Activated CD4-positive, alpha-beta memory T cell treated with anti-CD3 and anti-CD28 coated beads for 36 hours (primary cell): Measurements from ENCODE around the gene POU2F1. TPM values are rescaled to one million over a fixed set of nuclear protein-coding genes. Genes with fewer than 3 reads are reported as not detected.

ENCODE experiments used
- CTCF ChIA-PET: fragments of 350-600 bp; sonication (Branson Sonifier 250); formaldehyde crosslinking; loops from one replicate; lab custom pipeline; 2021; ENCODE audit warnings: antibody characterized with exemption, inconsistent platforms; lab: Charles Lee
- POLR2A ChIA-PET: fragments of 350-600 bp; sonication (Branson Sonifier 250); formaldehyde crosslinking; loops from one replicate; lab custom pipeline; 2021; ENCODE audit warnings: antibody characterized with exemption; lab: Charles Lee
- DNase-seq: peaks from one replicate; pipeline ENCODE4 v3.0.0-alpha.2; 2020
- H3K27ac Mint-ChIP-seq: one replicate; pipeline ENCODE4 v1.8.0; 2021; ENCODE audit warnings: mixed read lengths
- H3K27me3 Mint-ChIP-seq: one replicate; pipeline ENCODE4 v1.8.0; 2021; ENCODE audit warnings: mixed read lengths
- H3K36me3 Mint-ChIP-seq: one replicate; pipeline ENCODE4 v1.8.0; 2021; ENCODE audit warnings: mixed read lengths
- H3K4me1 Mint-ChIP-seq: one replicate; pipeline ENCODE4 v1.8.0; 2021; ENCODE audit warnings: low read depth, mixed read lengths
- H3K4me3 Mint-ChIP-seq: one replicate; pipeline ENCODE4 v1.8.0; 2021; ENCODE audit warnings: mild to moderate bottlenecking, mixed read lengths
- H3K9me3 Mint-ChIP-seq: one replicate; pipeline ENCODE4 v1.8.0; 2021; ENCODE audit warnings: mixed read lengths
- intact Hi-C: fragments of 100-400 bp; cut with micrococcal nuclease; formaldehyde crosslinking; loops from one replicate; pipeline ENCODE4 v1.15.1; 2023
- total RNA-seq, 2 experiments: library from RNA; stranded (reverse); gene quantifications; one replicate each; pipeline ENCODE4 v1.2.3, GENCODE V29; 2021

The POU2F1 gene
- total RNA-seq, result 10 to 100 TPM; 17.7 to 20.1 TPM

- H3K9me3 Mint-ChIP-seq, result peaks cover 3% of the 10 kb centered on the region
- peaks cover 1% of the 10 kb centered on the region for H3K27me3 Mint-ChIP-seq
- peak within 1 kb of the TSS; percentile 98 for H3K27ac Mint-ChIP-seq
- peaks cover 45% of the 10 kb centered on the region for H3K4me1 Mint-ChIP-seq
- POLR2A ChIA-PET, result interaction anchor here (0.7 to 2.4 kb wide), 16 partner anchors 9 to 1050 kb away, joined by 3 to 14 read pairs (median 5); partner anchors contain the start of genes CD247 and POGK
- peaks cover 12% of the 10 kb centered on the region for H3K36me3 Mint-ChIP-seq
- CTCF ChIA-PET, result interaction anchor here (0.6 to 3.4 kb wide), 48 partner anchors 10 to 1066 kb away, joined by 3 to 44 read pairs (median 4); partner anchors contain the start of genes CD247, CREG1, DCAF6 and TADA1
- peak within 1 kb of the TSS; percentile 95 for H3K4me3 Mint-ChIP-seq
- peak; percentile 99 for DNase-seq
- intact Hi-C loops, result loop anchor here (1.0 to 5.0 kb wide), 13 partner anchors 12 to 717 kb away; partner anchors contain the start of genes CREG1, DCAF6, GPA33 and MPC2
These were observed at the start of gene POU2F1 for GRCh38 chr1:167220537-167221125. POU2F1 (plus strand) TSS chr1:167220886; CDS start chr1:167220898, 12 bp downstream.

GRCh38 chr1:167171286-167171929 lies 49.3 kb upstream of the POU2F1 start:
- no peak for DNase-seq
- Mint-ChIP-seq H3K27ac (no peak overlapping the region), H3K36me3 (no peaks in the 10 kb centered on the region), H3K4me3 (no peak overlapping the region), H3K27me3 (peaks cover 31% of the 10 kb centered on the region), H3K4me1 (no peaks in the 10 kb centered on the region), H3K9me3 (peaks cover 5% of the 10 kb centered on the region)
- POLR2A ChIA-PET, result no interaction called here
- intact Hi-C loops, result no loop called here
- CTCF ChIA-PET, result no interaction called here

- no peak overlapping the region for H3K27ac Mint-ChIP-seq
- POLR2A ChIA-PET, result no interaction called here
- no peak overlapping the region for H3K4me3 Mint-ChIP-seq
- no peak for DNase-seq
- intact Hi-C loops, result no loop called here
- H3K36me3 Mint-ChIP-seq, result no peaks in the 10 kb centered on the region
- CTCF ChIA-PET, result no interaction called here
- no peaks in the 10 kb centered on the region for H3K9me3 Mint-ChIP-seq
- H3K4me1 Mint-ChIP-seq, result peaks cover 5% of the 10 kb centered on the region
- H3K27me3 Mint-ChIP-seq, result peaks cover 16% of the 10 kb centered on the region
These were observed 47.0 kb upstream of the POU2F1 start for GRCh38 chr1:167173516-167174184.

- CTCF ChIA-PET, result interaction anchor here (1.1 to 1.3 kb wide), 3 partner anchors 44 to 512 kb away, joined by 3 read pairs; no protein-coding TSS in a partner anchor
- Mint-ChIP-seq H3K4me1 (peaks cover 5% of the 10 kb centered on the region), H3K27me3 (peaks cover 6% of the 10 kb centered on the region), H3K27ac (no peak overlapping the region), H3K4me3 (no peak overlapping the region), H3K36me3 (no peaks in the 10 kb centered on the region), H3K9me3 (no peaks in the 10 kb centered on the region)
- DNase-seq, result no peak
- intact Hi-C loops, result no loop called here
- POLR2A ChIA-PET, result no interaction called here
These were observed 44.8 kb upstream of the POU2F1 start for GRCh38 chr1:167175901-167176300.

- CTCF ChIA-PET, result no interaction called here
- DNase-seq, result no peak
These were observed 41.9 kb upstream of the POU2F1 start for GRCh38 chr1:167178831-167179230.

GRCh38 chr1:167182571-167183320 lies 37.9 kb upstream of the POU2F1 start:
- Mint-ChIP-seq H3K36me3 (no peaks in the 10 kb centered on the region), H3K9me3 (no peaks in the 10 kb centered on the region), H3K27ac (no peak overlapping the region), H3K4me3 (no peak overlapping the region), H3K27me3 (peaks cover 6% of the 10 kb centered on the region), H3K4me1 (no peaks in the 10 kb centered on the region)
- intact Hi-C loops, result no loop called here
- DNase-seq, result no peak
- CTCF ChIA-PET, result interaction anchor here (1.2 kb wide), 2 partner anchors 38 to 58 kb away, joined by 3 to 7 read pairs; partner anchors contain the start of gene POU2F1
- POLR2A ChIA-PET, result no interaction called here

More at GRCh38 chr1:167178831-167179230, 41.9 kb upstream of the POU2F1 start:
- intact Hi-C loops, result no loop called here
- no peak overlapping the region for H3K4me3 Mint-ChIP-seq
- H3K27me3 Mint-ChIP-seq, result peaks cover 2% of the 10 kb centered on the region
- H3K36me3 Mint-ChIP-seq, result no peaks in the 10 kb centered on the region
- H3K27ac Mint-ChIP-seq, result no peak overlapping the region
- H3K4me1 Mint-ChIP-seq, result peaks cover 5% of the 10 kb centered on the region
- H3K9me3 Mint-ChIP-seq, result no peaks in the 10 kb centered on the region
- POLR2A ChIA-PET, result no interaction called here

- intact Hi-C loops, result no loop called here
- H3K27me3 Mint-ChIP-seq, result peaks cover 6% of the 10 kb centered on the region
- ChIA-PET CTCF (no interaction called here), POLR2A (no interaction called here)
- no peak for DNase-seq
- no peak overlapping the region for H3K27ac Mint-ChIP-seq
- no peaks in the 10 kb centered on the region for H3K9me3 Mint-ChIP-seq
- H3K4me3 Mint-ChIP-seq, result no peak overlapping the region
- H3K4me1 Mint-ChIP-seq, result no peaks in the 10 kb centered on the region
- H3K36me3 Mint-ChIP-seq, result no peaks in the 10 kb centered on the region
These were observed 36.6 kb upstream of the POU2F1 start for GRCh38 chr1:167184081-167184480.

GRCh38 chr1:167185062-167185461 lies 35.6 kb upstream of the POU2F1 start:
- POLR2A ChIA-PET, result no interaction called here
- H3K27ac Mint-ChIP-seq, result no peak overlapping the region
- CTCF ChIA-PET, result no interaction called here

GRCh38 chr1:167185974-167186657 lies 34.6 kb upstream of the POU2F1 start:
- no peak for DNase-seq

More at GRCh38 chr1:167185062-167185461, 35.6 kb upstream of the POU2F1 start:
- Mint-ChIP-seq H3K9me3 (no peaks in the 10 kb centered on the region), H3K4me1 (no peaks in the 10 kb centered on the region), H3K27me3 (peaks cover 8% of the 10 kb centered on the region), H3K36me3 (no peaks in the 10 kb centered on the region), H3K4me3 (no peak overlapping the region)
- intact Hi-C loops, result no loop called here
- DNase-seq, result peak; percentile 25

GRCh38 chr1:167186771-167187170 lies 33.9 kb upstream of the POU2F1 start:
- ChIA-PET CTCF (no interaction called here), POLR2A (no interaction called here)
- Mint-ChIP-seq H3K27ac (no peak overlapping the region), H3K9me3 (no peaks in the 10 kb centered on the region), H3K27me3 (peaks cover 16% of the 10 kb centered on the region), H3K4me1 (no peaks in the 10 kb centered on the region), H3K36me3 (no peaks in the 10 kb centered on the region), H3K4me3 (no peak overlapping the region)
- DNase-seq, result no peak
- intact Hi-C loops, result no loop called here

More at GRCh38 chr1:167185974-167186657, 34.6 kb upstream of the POU2F1 start:
- Mint-ChIP-seq H3K9me3 (no peaks in the 10 kb centered on the region), H3K36me3 (no peaks in the 10 kb centered on the region), H3K27ac (no peak overlapping the region), H3K4me3 (no peak overlapping the region), H3K27me3 (peaks cover 16% of the 10 kb centered on the region), H3K4me1 (no peaks in the 10 kb centered on the region)
- intact Hi-C loops, result no loop called here
- CTCF ChIA-PET, result no interaction called here
- POLR2A ChIA-PET, result no interaction called here

- no peak for DNase-seq
- Mint-ChIP-seq H3K4me1 (no peaks in the 10 kb centered on the region), H3K27ac (no peak overlapping the region), H3K9me3 (no peaks in the 10 kb centered on the region), H3K36me3 (no peaks in the 10 kb centered on the region), H3K4me3 (no peak overlapping the region), H3K27me3 (peaks cover 23% of the 10 kb centered on the region)
- ChIA-PET POLR2A (no interaction called here), CTCF (no interaction called here)
- intact Hi-C loops, result no loop called here
These were observed 29.9 kb upstream of the POU2F1 start for GRCh38 chr1:167190747-167191237.
